Measurements from ENCODE around the gene CDH4. TPM values are rescaled to one million over a fixed set of nuclear protein-coding genes. Genes with fewer than 3 reads are reported as not detected.

Gene CDH4
- total RNA-seq, 1 experiment from 2014 or later, result 5.3 TPM

DNA sequence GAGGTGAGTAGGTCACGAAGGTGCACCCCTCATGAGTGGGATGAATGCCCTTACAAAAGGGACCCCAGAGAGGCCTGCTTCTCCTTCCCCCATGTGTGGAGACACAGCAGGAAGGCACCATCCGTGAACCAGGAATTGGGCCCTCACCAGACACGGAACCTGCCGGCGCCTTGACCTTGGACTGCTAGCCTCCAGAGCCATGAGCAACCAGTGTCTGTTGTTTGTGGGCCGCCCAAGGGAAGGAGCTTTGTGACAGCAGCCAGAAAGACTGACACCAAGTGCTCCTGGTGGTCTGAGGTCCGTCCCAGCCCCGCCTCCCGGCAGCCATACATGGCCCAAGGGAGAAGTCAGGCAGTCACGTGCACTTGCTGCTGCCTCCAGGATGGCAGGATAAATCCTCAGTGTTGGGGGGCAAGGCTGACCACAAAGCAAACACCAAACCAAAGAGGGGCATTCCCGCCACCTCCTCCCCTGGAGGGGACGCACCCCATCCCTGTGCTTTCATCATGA lies 29.3 kb downstream of the CDH4 start (continued):
- TF ChIP-seq, protein P1, sequence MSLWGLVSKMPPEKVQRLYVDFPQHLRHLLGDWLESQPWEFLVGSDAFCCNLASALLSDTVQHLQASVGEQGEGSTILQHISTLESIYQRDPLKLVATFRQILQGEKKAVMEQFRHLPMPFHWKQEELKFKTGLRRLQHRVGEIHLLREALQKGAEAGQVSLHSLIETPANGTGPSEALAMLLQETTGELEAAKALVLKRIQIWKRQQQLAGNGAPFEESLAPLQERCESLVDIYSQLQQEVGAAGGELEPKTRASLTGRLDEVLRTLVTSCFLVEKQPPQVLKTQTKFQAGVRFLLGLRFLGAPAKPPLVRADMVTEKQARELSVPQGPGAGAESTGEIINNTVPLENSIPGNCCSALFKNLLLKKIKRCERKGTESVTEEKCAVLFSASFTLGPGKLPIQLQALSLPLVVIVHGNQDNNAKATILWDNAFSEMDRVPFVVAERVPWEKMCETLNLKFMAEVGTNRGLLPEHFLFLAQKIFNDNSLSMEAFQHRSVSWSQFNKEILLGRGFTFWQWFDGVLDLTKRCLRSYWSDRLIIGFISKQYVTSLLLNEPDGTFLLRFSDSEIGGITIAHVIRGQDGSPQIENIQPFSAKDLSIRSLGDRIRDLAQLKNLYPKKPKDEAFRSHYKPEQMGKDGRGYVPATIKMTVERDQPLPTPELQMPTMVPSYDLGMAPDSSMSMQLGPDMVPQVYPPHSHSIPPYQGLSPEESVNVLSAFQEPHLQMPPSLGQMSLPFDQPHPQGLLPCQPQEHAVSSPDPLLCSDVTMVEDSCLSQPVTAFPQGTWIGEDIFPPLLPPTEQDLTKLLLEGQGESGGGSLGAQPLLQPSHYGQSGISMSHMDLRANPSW (CRISPR knock-in tag; conservative IDR thresholded peaks at IDR 0.05; ENCODE audit: low read depth), result no peak
- no peak for TF ChIP-seq IRF2 (CRISPR knock-in tag; IDR thresholded peaks at IDR 0.05; ENCODE audit: borderline replicate concordance, low read depth)
- TF ChIP-seq, protein P2, sequence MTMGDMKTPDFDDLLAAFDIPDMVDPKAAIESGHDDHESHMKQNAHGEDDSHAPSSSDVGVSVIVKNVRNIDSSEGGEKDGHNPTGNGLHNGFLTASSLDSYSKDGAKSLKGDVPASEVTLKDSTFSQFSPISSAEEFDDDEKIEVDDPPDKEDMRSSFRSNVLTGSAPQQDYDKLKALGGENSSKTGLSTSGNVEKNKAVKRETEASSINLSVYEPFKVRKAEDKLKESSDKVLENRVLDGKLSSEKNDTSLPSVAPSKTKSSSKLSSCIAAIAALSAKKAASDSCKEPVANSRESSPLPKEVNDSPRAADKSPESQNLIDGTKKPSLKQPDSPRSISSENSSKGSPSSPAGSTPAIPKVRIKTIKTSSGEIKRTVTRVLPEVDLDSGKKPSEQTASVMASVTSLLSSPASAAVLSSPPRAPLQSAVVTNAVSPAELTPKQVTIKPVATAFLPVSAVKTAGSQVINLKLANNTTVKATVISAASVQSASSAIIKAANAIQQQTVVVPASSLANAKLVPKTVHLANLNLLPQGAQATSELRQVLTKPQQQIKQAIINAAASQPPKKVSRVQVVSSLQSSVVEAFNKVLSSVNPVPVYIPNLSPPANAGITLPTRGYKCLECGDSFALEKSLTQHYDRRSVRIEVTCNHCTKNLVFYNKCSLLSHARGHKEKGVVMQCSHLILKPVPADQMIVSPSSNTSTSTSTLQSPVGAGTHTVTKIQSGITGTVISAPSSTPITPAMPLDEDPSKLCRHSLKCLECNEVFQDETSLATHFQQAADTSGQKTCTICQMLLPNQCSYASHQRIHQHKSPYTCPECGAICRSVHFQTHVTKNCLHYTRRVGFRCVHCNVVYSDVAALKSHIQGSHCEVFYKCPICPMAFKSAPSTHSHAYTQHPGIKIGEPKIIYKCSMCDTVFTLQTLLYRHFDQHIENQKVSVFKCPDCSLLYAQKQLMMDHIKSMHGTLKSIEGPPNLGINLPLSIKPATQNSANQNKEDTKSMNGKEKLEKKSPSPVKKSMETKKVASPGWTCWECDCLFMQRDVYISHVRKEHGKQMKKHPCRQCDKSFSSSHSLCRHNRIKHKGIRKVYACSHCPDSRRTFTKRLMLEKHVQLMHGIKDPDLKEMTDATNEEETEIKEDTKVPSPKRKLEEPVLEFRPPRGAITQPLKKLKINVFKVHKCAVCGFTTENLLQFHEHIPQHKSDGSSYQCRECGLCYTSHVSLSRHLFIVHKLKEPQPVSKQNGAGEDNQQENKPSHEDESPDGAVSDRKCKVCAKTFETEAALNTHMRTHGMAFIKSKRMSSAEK (CRISPR knock-in tag; IDR thresholded peaks at IDR 0.05; ENCODE audit: borderline replicate concordance), result no peak
- TF ChIP-seq, protein P3, sequence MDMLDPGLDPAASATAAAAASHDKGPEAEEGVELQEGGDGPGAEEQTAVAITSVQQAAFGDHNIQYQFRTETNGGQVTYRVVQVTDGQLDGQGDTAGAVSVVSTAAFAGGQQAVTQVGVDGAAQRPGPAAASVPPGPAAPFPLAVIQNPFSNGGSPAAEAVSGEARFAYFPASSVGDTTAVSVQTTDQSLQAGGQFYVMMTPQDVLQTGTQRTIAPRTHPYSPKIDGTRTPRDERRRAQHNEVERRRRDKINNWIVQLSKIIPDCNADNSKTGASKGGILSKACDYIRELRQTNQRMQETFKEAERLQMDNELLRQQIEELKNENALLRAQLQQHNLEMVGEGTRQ (CRISPR knock-in tag; IDR thresholded peaks at IDR 0.05), result no peak
- TF ChIP-seq, protein P4, sequence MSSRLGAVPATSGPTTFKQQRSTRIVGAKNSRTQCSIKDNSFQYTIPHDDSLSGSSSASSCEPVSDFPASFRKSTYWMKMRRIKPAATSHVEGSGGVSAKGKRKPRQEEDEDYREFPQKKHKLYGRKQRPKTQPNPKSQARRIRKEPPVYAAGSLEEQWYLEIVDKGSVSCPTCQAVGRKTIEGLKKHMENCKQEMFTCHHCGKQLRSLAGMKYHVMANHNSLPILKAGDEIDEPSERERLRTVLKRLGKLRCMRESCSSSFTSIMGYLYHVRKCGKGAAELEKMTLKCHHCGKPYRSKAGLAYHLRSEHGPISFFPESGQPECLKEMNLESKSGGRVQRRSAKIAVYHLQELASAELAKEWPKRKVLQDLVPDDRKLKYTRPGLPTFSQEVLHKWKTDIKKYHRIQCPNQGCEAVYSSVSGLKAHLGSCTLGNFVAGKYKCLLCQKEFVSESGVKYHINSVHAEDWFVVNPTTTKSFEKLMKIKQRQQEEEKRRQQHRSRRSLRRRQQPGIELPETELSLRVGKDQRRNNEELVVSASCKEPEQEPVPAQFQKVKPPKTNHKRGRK (CRISPR knock-in tag; IDR thresholded peaks at IDR 0.05; ENCODE audit: borderline replicate concordance), result no peak

DNA sequence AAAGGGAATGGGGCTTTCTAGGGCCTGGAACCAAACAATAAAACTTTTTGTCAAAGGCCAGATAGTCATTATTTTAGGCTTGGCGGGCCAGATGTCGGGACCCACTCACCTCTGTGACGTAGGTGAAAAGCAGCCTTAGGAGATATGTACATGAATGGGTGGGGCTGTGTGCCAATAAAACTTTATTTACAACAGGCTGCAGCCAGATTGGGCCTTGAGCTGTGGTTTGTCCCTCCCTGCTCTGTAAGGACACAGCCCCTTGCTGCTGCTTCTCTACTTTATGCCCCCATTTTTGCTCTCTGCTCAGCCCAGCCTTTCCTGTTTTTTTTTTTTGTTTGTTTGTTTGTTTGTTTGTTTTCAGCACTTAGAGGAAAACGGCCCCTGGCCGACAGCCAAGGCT lies 32.7 kb downstream of the CDH4 start:
- no peak overlapping the region for H3K27ac Mint-ChIP-seq
- no peaks in the 10 kb centered on the region for H3K4me1 Mint-ChIP-seq
- H3K36me3 Mint-ChIP-seq, result peaks cover 8% of the 10 kb centered on the region
- H3K27me3 Mint-ChIP-seq (ENCODE audit: low read depth), result peaks cover 12% of the 10 kb centered on the region
- no peak for ATAC-seq
- H3K4me3 Mint-ChIP-seq, result no peak overlapping the region
- ChIA-PET CTCF (interaction anchor here (1.0 kb wide), 1 partner anchor 314 kb away, joined by 3 read pairs; no protein-coding TSS in a partner anchor), POLR2A (no interaction called here)
- H3K9me3 Mint-ChIP-seq, result peaks cover 12% of the 10 kb centered on the region
- no peak for DNase-seq (ENCODE audit: low spot score)
- TF ChIP-seq RELA (CRISPR knock-in tag; IDR thresholded peaks at IDR 0.05; ENCODE audit: borderline replicate concordance) (no peak), GRHL2 (CRISPR knock-in tag; IDR thresholded peaks at IDR 0.05; ENCODE audit: insufficient replicate concordance, severe bottlenecking) (no peak), NFATC4 (CRISPR knock-in tag; IDR thresholded peaks at IDR 0.05) (no peak), ZNF121 (CRISPR knock-in tag; IDR thresholded peaks at IDR 0.05) (no peak), IRF2 (CRISPR knock-in tag; IDR thresholded peaks at IDR 0.05; ENCODE audit: borderline replicate concordance, low read depth) (no peak), ATF1 (CRISPR knock-in tag; IDR thresholded peaks at IDR 0.05) (no peak), ZNF219 (CRISPR knock-in tag; IDR thresholded peaks at IDR 0.05; ENCODE audit: borderline replicate concordance) (no peak), CREB1 (CRISPR knock-in tag; IDR thresholded peaks at IDR 0.05) (no peak), ZNF423 (CRISPR knock-in tag; IDR thresholded peaks at IDR 0.05) (no peak), TCF7 (CRISPR knock-in tag; IDR thresholded peaks at IDR 0.05; ENCODE audit: low read depth) (no peak)
- TF ChIP-seq, protein P5, sequence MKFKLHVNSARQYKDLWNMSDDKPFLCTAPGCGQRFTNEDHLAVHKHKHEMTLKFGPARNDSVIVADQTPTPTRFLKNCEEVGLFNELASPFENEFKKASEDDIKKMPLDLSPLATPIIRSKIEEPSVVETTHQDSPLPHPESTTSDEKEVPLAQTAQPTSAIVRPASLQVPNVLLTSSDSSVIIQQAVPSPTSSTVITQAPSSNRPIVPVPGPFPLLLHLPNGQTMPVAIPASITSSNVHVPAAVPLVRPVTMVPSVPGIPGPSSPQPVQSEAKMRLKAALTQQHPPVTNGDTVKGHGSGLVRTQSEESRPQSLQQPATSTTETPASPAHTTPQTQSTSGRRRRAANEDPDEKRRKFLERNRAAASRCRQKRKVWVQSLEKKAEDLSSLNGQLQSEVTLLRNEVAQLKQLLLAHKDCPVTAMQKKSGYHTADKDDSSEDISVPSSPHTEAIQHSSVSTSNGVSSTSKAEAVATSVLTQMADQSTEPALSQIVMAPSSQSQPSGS (CRISPR knock-in tag; IDR thresholded peaks at IDR 0.05; ENCODE audit: borderline replicate concordance, low read depth), result no peak
- TF ChIP-seq, protein P4 (CRISPR knock-in tag; IDR thresholded peaks at IDR 0.05; ENCODE audit: borderline replicate concordance), result no peak
- TF ChIP-seq, protein P1 (CRISPR knock-in tag; conservative IDR thresholded peaks at IDR 0.05; ENCODE audit: low read depth), result no peak
